Upper lobe of left lung (tissue), 4 donors: Measurements from ENCODE around the gene PREPL.

ENCODE experiments used
- CTCF ChIP-seq, 6 experiments: fragments of 450-650 bp in 4 of 6; fragments of 200-600 bp in 2 of 6; sonication (generic) in 2 of 6; IDR thresholded peaks; one replicate each; pipeline ENCODE4 v1.5.1; 2016 to 2019; ENCODE audit warnings: antibody characterized with exemption in 6 of 6
- POLR2A ChIP-seq, 4 donors: fragments of 450-650 bp; IDR thresholded peaks; one replicate each; pipeline ENCODE4 v1.5.1; 2016 to 2017; ENCODE audit warnings: antibody characterized with exemption in 4 of 4, mild to moderate bottlenecking in 2 of 4
- POLR2AphosphoS5 ChIP-seq, 2 donors: sonication (generic); formaldehyde crosslinking; IDR thresholded peaks; one replicate each; pipeline ENCODE4 v1.5.1; 2017; ENCODE audit warnings: antibody characterized with exemption in 2 of 2

- TF ChIP-seq POLR2A (IDR thresholded peaks at IDR 0.05) (no peak), CTCF (IDR thresholded peaks at IDR 0.05) (no peak), POLR2AphosphoS5 (IDR thresholded peaks at IDR 0.05) (no peak)
Observed at GRCh38 chr2:44347526-44347925, 13.8 kb downstream of the PREPL start.
